ENCODE measurements around the gene AGAP3. TPM values are rescaled to one million over a fixed set of nuclear protein-coding genes. Genes with fewer than 3 reads are reported as not detected.

AGAP3 gene
- total RNA-seq, 1 experiment from 2014 or later: 115 TPM

GRCh38 chr7:151131592-151132293 lies 45.5 kb downstream of the AGAP3 start:
- Histone ChIP-seq H3K4me3 (ENCODE audit: low read depth, low read length, poor library complexity, severe bottlenecking) (no peak overlapping the region), H3K36me3 (ENCODE audit: insufficient read depth, low read length, poor library complexity, severe bottlenecking) (peaks cover 35% of the 10 kb centered on the region), H3K4me1 (ENCODE audit: insufficient read depth, low read length, poor library complexity, severe bottlenecking) (no peaks in the 10 kb centered on the region), H3K27ac (ENCODE audit: low read depth, low read length, poor library complexity, severe bottlenecking) (no peak overlapping the region), H3K27me3 (replicated peaks; ENCODE audit: insufficient read depth, low read depth, low read length, poor library complexity) (no peaks in the 10 kb centered on the region), H3K9me3 (ENCODE audit: low read depth, low read length, poor library complexity, severe bottlenecking) (no peaks in the 10 kb centered on the region)
- no TSS peak for BruUV-seq (replicated peaks)
- CTCF ChIA-PET: no interaction called here
- no peak for DNase-seq (ENCODE audit: low spot score)
- TF ChIP-seq EZH2 (IDR thresholded peaks at IDR 0.05; ENCODE audit: borderline replicate concordance, low read depth, low read length, poor library complexity, severe bottlenecking) (no peak), CTCF (conservative IDR thresholded peaks at IDR 0.05; ENCODE audit: low read depth, low read length) (no peak)
- POLR2A ChIA-PET (ENCODE audit: low non-redundant PET): interaction anchor here (0.6 kb wide), 1 partner anchor 370 kb away, joined by 12 read pairs; no protein-coding TSS in a partner anchor
- intact Hi-C loops (cut with micrococcal nuclease; ENCODE audit: unreplicated experiment): no loop called here

GRCh38 chr7:151132461-151133205 lies 46.4 kb downstream of the AGAP3 start:
- BruUV-seq (replicated peaks): no TSS peak
- ChIA-PET POLR2A (ENCODE audit: low non-redundant PET) (interaction anchor here (0.6 kb wide), 1 partner anchor 369 kb away, joined by 12 read pairs; no protein-coding TSS in a partner anchor), CTCF (no interaction called here)
- intact Hi-C loops (cut with micrococcal nuclease; ENCODE audit: unreplicated experiment): no loop called here
- H3K4me3 ChIP-seq (ENCODE audit: low read depth, low read length, poor library complexity, severe bottlenecking): no peak overlapping the region
- H3K27me3 ChIP-seq (replicated peaks; ENCODE audit: insufficient read depth, low read depth, low read length, poor library complexity): no peaks in the 10 kb centered on the region
- no peak for DNase-seq (ENCODE audit: low spot score)
- H3K9me3 ChIP-seq (ENCODE audit: low read depth, low read length, poor library complexity, severe bottlenecking): no peaks in the 10 kb centered on the region
- peaks cover 35% of the 10 kb centered on the region for H3K36me3 ChIP-seq (ENCODE audit: insufficient read depth, low read length, poor library complexity, severe bottlenecking)
- no peaks in the 10 kb centered on the region for H3K4me1 ChIP-seq (ENCODE audit: insufficient read depth, low read length, poor library complexity, severe bottlenecking)
- no peak for TF ChIP-seq CTCF (conservative IDR thresholded peaks at IDR 0.05; ENCODE audit: low read depth, low read length)
- no peak for TF ChIP-seq EZH2 (IDR thresholded peaks at IDR 0.05; ENCODE audit: borderline replicate concordance, low read depth, low read length, poor library complexity, severe bottlenecking)
- H3K27ac ChIP-seq (ENCODE audit: low read depth, low read length, poor library complexity, severe bottlenecking): no peak overlapping the region

- ChIA-PET CTCF (no interaction called here), POLR2A (ENCODE audit: low non-redundant PET) (no interaction called here)
- TF ChIP-seq CTCF (conservative IDR thresholded peaks at IDR 0.05; ENCODE audit: low read depth, low read length) (no peak), EZH2 (IDR thresholded peaks at IDR 0.05; ENCODE audit: borderline replicate concordance, low read depth, low read length, poor library complexity, severe bottlenecking) (no peak)
- H3K27ac ChIP-seq (ENCODE audit: low read depth, low read length, poor library complexity, severe bottlenecking): no peak overlapping the region
- H3K36me3 ChIP-seq (ENCODE audit: insufficient read depth, low read length, poor library complexity, severe bottlenecking): peaks cover 35% of the 10 kb centered on the region
- no peaks in the 10 kb centered on the region for H3K9me3 ChIP-seq (ENCODE audit: low read depth, low read length, poor library complexity, severe bottlenecking)
- no peak overlapping the region for H3K4me3 ChIP-seq (ENCODE audit: low read depth, low read length, poor library complexity, severe bottlenecking)
- H3K4me1 ChIP-seq (ENCODE audit: insufficient read depth, low read length, poor library complexity, severe bottlenecking): no peaks in the 10 kb centered on the region
- intact Hi-C loops (cut with micrococcal nuclease; ENCODE audit: unreplicated experiment): no loop called here
- DNase-seq (ENCODE audit: low spot score): no peak
- H3K27me3 ChIP-seq (replicated peaks; ENCODE audit: insufficient read depth, low read depth, low read length, poor library complexity): no peaks in the 10 kb centered on the region
- no TSS peak for BruUV-seq (replicated peaks)
These were observed 47.2 kb downstream of the AGAP3 start for GRCh38 chr7:151133266-151133985.
